Stomach (tissue), 9 donors: Measurements from ENCODE around the gene RASAL2. TPM values are rescaled to one million over a fixed set of nuclear protein-coding genes. Genes with fewer than 3 reads are reported as not detected.

Experiments used
- DNase-seq, 2 donors: peaks; one replicate each; pipeline versions ENCODE4 v3.0.0 to v3.0.0-alpha.2; 2013 to 2019
- H3K27ac ChIP-seq, 5 donors: fragments of 200-600 bp in 4 of 5; sonication (generic) in 4 of 5; one replicate each; pipeline ENCODE4 v1.5.1; 2013 to 2019; ENCODE audit warnings: mild to moderate bottlenecking in 1 of 5, moderate library complexity in 1 of 5
- H3K27me3 ChIP-seq, 3 donors: fragments of 200-600 bp; sonication (generic); one replicate each; pipeline ENCODE4 v1.5.1; 2017 to 2019; ENCODE audit warnings: mixed run types in 1 of 3
- H3K36me3 ChIP-seq, 4 donors: fragments of 200-600 bp; sonication (generic); 1 replicate in 3 of 4; 2 replicates in 1 of 4; pipeline ENCODE4 v1.5.1; 2016 to 2019
- H3K4me1 ChIP-seq, 4 donors: fragments of 200-600 bp; sonication (generic); one replicate each; pipeline ENCODE4 v1.5.1; 2016 to 2019
- H3K4me3 ChIP-seq, 4 donors: fragments of 200-600 bp; sonication (generic) in 3 of 4; one replicate each; pipeline ENCODE4 v1.5.1; 2016 to 2019; ENCODE audit warnings: mild to moderate bottlenecking in 1 of 4
- H3K9me3 ChIP-seq, 4 donors: fragments of 200-600 bp; sonication (generic); one replicate each; pipeline ENCODE4 v1.5.1; 2016 to 2019
- EP300 ChIP-seq: sonication (generic); formaldehyde crosslinking; IDR thresholded peaks from one replicate; pipeline ENCODE4 v1.6.1; 2017; ENCODE audit warnings: antibody characterized with exemption
- POLR2A ChIP-seq, 4 donors: fragments of 450-650 bp; IDR thresholded peaks; one replicate each; pipeline ENCODE4 v1.6.1; 2016; ENCODE audit warnings: antibody characterized with exemption in 4 of 4, control low read depth in 2 of 4, mild to moderate bottlenecking in 1 of 4, moderate library complexity in 1 of 4
- POLR2AphosphoS5 ChIP-seq, 3 donors: sonication (generic); formaldehyde crosslinking; IDR thresholded peaks; one replicate each; pipeline ENCODE4 v1.6.1; 2016; ENCODE audit warnings: antibody characterized with exemption in 3 of 3
- WGBS, 5 donors: extraction: QIAGEN DNeasy Blood & Tissue Kit in 3 of 5; methylation state at CpG; one replicate each; pipeline versions ENCODE4 v1.1.5 to v1.1.7; 2013 to 2018; 5-methylcytosine and 5-hydroxymethylcytosine counted together
- intact Hi-C: fragments of 100-400 bp; cut with DNase I; formaldehyde crosslinking; loops from one replicate; pipeline ENCODE4 v1.15.1; 2023; ENCODE audit warnings: low total_unique reads
- polyA plus RNA-seq, 3 donors: library from polyadenylated mRNA; stranded (reverse); fragments of 200-250 nt; gene quantifications; one replicate each; pipeline ENCODE4 v1.2.3, GENCODE V29; 2013
- total RNA-seq, 5 donors: library from RNA; depleted of rRNA; stranded (reverse); fragments of >200 nt; gene quantifications; one replicate each; pipeline versions ENCODE4 v1.1.0 to v1.2.3, GENCODE V29; 2014 to 2016
- TF ChIP-seq, protein P1 (sequence below), 7 experiments: fragments of 450-650 bp in 4 of 7; fragments of 200-600 bp in 3 of 7; sonication (generic) in 3 of 7; IDR thresholded peaks; one replicate each; pipeline ENCODE4 v1.5.1; 2016 to 2019; ENCODE audit warnings: antibody characterized with exemption in 7 of 7, control low read depth in 2 of 7, mild to moderate bottlenecking in 1 of 7
- donor health status: healthy with polysubstance abuse.
- donor health status: Bipolar disorder and iron deficiency.
- donor health status: healthy.

The RASAL2 gene
- total and polyA plus RNA-seq, 8 donors, result 1.2 to 47.5 (median 14.3) TPM

DNA sequence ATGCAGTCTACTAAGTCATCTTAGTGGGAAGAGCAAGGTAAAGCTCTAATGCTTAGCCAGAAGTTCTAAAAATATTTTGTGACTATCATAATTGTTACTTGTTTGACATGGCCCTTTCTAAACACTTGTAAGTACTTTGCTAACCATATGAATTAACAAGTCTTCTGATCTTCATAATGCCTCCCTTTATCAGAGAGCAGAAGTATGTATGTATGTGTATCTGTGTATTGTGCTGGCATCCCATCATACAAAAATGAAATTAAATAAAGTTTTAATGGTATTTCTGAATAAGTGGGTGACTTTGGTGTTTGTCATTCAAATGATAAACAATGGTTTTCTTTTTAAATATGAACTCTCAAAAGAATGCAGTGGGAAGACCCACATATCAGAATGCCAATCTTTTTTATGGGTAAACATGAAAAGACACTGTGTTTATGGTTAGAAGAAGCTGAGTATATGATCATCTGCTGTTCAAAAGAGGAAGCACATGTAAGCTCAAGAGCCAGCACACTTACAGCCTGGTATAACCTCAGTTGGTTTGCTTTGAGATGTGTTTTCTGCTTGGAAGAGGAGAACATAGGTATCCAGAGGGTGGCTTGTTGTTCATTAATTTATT lies 243.3 kb downstream of the RASAL2 start:
- H3K27ac ChIP-seq, result no peak overlapping the region
- no peak for DNase-seq
- TF ChIP-seq EP300 (no peak), POLR2AphosphoS5 (IDR thresholded peaks at IDR 0.05) (no peak), POLR2A (IDR thresholded peaks at IDR 0.05) (no peak)
- TF ChIP-seq, protein P1, sequence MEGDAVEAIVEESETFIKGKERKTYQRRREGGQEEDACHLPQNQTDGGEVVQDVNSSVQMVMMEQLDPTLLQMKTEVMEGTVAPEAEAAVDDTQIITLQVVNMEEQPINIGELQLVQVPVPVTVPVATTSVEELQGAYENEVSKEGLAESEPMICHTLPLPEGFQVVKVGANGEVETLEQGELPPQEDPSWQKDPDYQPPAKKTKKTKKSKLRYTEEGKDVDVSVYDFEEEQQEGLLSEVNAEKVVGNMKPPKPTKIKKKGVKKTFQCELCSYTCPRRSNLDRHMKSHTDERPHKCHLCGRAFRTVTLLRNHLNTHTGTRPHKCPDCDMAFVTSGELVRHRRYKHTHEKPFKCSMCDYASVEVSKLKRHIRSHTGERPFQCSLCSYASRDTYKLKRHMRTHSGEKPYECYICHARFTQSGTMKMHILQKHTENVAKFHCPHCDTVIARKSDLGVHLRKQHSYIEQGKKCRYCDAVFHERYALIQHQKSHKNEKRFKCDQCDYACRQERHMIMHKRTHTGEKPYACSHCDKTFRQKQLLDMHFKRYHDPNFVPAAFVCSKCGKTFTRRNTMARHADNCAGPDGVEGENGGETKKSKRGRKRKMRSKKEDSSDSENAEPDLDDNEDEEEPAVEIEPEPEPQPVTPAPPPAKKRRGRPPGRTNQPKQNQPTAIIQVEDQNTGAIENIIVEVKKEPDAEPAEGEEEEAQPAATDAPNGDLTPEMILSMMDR (IDR thresholded peaks at IDR 0.05), result no peak
- H3K27me3 ChIP-seq, result no peaks in the 10 kb centered on the region
- no peak overlapping the region for H3K4me3 ChIP-seq
- intact Hi-C loops, result no loop called here
- no peaks in the 10 kb centered on the region for H3K9me3 ChIP-seq
- peaks cover 0 to 27% (median 8%) of the 10 kb centered on the region in 4 donors for H3K4me1 ChIP-seq
- no peaks in the 10 kb centered on the region for H3K36me3 ChIP-seq

DNA sequence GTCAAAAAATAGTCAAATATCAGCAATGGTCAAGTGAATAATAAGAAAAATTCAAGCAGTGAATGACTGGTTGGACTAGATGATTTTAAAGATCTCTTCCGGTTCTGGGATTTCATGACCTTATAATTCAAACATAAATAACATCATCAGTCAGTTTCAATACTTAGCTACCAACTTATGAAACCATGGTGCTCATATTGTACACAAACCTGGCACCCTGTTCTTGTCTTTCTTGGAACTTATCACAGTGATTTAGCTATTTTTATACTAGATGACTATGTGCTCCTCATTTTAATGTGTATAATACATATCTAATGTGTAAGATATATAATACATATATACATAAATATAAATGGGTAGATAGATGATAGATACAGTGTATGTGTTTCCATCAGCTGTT lies 245.9 kb downstream of the RASAL2 start:
- TF ChIP-seq POLR2A (IDR thresholded peaks at IDR 0.05) (no peak), EP300 (no peak), POLR2AphosphoS5 (IDR thresholded peaks at IDR 0.05) (no peak)
- TF ChIP-seq, protein P1 (IDR thresholded peaks at IDR 0.05), result no peak
- no peak overlapping the region for H3K27ac ChIP-seq
- H3K27me3 ChIP-seq, result no peaks in the 10 kb centered on the region
- H3K4me1 ChIP-seq, result peaks cover 0 to 41% (median 17%) of the 10 kb centered on the region in 4 donors
- intact Hi-C loops, result no loop called here
- H3K36me3 ChIP-seq, result no peaks in the 10 kb centered on the region
- 48 to 71% (median 60%) methylated on average over 1 of the region's 1 CpG for WGBS, 5 donors
- no peak overlapping the region for H3K4me3 ChIP-seq
- DNase-seq, result no peak
- H3K9me3 ChIP-seq, result no peaks in the 10 kb centered on the region

DNA sequence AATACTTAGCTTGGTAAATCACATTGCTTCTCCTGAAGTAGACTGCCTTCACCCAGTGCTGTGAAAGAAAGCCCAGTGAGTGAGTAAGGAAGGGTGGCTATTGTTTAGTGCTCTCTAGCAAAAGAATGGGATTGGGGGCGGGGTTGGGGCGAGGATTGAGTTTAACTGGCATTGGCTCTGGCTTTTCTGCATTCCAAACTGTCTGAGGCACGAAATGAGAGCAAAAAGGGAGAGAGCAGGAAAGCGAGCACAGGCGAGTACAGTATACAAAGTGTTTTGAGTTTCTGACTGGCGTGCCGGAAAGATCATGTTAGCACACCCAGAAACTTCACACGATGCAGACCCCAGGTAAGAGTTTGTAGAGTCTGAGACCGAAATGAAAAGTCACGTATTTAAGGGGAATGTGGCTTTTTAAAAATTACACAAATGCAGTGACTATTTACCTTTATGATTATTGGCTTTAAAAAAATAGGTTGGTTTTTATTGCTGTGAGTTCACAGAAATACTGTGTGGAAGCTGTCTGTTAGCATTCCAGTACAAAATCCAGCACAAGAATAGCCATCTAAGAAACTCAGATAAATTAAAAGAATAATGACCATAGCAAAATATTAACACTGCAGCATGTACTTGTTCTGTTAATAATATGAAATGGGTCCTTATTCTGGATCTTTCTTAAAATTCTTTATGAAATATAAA lies 247.5 kb downstream of the RASAL2 start:
- H3K4me1 ChIP-seq, result peaks cover 0 to 53% (median 23%) of the 10 kb centered on the region in 4 donors
- 14 to 35% (median 18%) methylated on average over 10 of the region's 10 CpGs for WGBS, 5 donors
- H3K27me3 ChIP-seq, result no peaks in the 10 kb centered on the region
- intact Hi-C loops, result no loop called here
- H3K9me3 ChIP-seq, result no peaks in the 10 kb centered on the region
- peak overlapping the region in 4 of 5 donors; percentile 24 to 72 (median 54) for H3K27ac ChIP-seq
- DNase-seq, result peak; percentile 72 to 88
- H3K36me3 ChIP-seq, result no peaks in the 10 kb centered on the region
- TF ChIP-seq POLR2A (IDR thresholded peaks at IDR 0.05) (no peak), POLR2AphosphoS5 (IDR thresholded peaks at IDR 0.05) (peak in 2 of 3 donors; percentile 14 to 47), EP300 (no peak)
- TF ChIP-seq, protein P1 (IDR thresholded peaks at IDR 0.05), result no peak
- H3K4me3 ChIP-seq, result peak overlapping the region in 3 of 4 donors; percentile 4 to 29 (median 16)

DNA sequence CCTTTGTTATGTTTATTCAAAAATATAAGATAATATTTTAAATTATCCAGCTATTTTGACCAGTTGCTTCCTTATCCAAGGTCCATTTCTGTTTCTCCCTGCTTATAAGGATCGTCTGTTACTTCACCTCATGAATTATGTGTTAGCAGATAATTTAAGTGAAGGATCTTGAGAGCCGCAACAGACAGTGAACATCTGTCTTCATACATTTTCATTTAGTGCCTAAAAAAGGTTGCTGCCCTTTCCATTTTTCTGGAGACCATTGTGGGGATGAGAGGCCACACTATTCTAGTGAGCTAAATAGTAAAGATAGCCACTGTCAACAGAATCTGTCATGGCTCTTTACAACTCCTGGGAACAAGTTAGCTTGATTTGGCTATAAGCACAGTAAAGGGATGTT lies 248.8 kb downstream of the RASAL2 start:
- Histone ChIP-seq H3K4me1 (peaks cover 0 to 53% (median 23%) of the 10 kb centered on the region in 4 donors), H3K27ac (no peak overlapping the region)
- intact Hi-C loops, result no loop called here

More for the DNA sequence above, 248.8 kb downstream of the RASAL2 start:
- no peaks in the 10 kb centered on the region for H3K9me3 ChIP-seq
- no peak for DNase-seq
- H3K36me3 ChIP-seq, result no peaks in the 10 kb centered on the region
- H3K27me3 ChIP-seq, result no peaks in the 10 kb centered on the region
- WGBS, 5 donors, result 71 to 76% (median 72%) methylated on average over 2 of the region's 2 CpGs
- TF ChIP-seq, protein P1 (IDR thresholded peaks at IDR 0.05), result no peak
- TF ChIP-seq EP300, result no peak
- no peak for TF ChIP-seq POLR2A (IDR thresholded peaks at IDR 0.05)
- no peak for TF ChIP-seq POLR2AphosphoS5 (IDR thresholded peaks at IDR 0.05)
- no peak overlapping the region for H3K4me3 ChIP-seq
